SU-DHL-6 (cell line): ENCODE data around the gene CLTB.

Experiments used
- H2AFZ ChIP-seq: fragments of 200-600 bp; sonication (generic); 2 replicates; pipeline ENCODE4 v1.6.1; 2014; ENCODE audit warnings: low read depth, mild to moderate bottlenecking, moderate library complexity, mixed read lengths, antibody characterized with exemption, low read length; ENCODE audit not compliant: severe bottlenecking
- H3F3A ChIP-seq: fragments of 200-600 bp; shearing (Covaris generic); 2 replicates; pipeline ENCODE4 v1.6.0; 2016; ENCODE audit warnings: antibody characterized with exemption, mild to moderate bottlenecking; ENCODE audit not compliant: insufficient read depth
- H3K27ac ChIP-seq: fragments of 200-600 bp; sonication (generic); 2 replicates; pipeline ENCODE4 v1.5.1; 2016; ENCODE audit warnings: low read depth, mild to moderate bottlenecking, low read length, moderate library complexity, mixed read lengths
- H3K27me3 ChIP-seq: fragments of 200-600 bp; sonication (generic), shearing (Covaris generic); 2 replicates; pipeline ENCODE4 v1.6.0; 2014; ENCODE audit warnings: mild to moderate bottlenecking, low read length
- H3K36me3 ChIP-seq: fragments of 200-600 bp; sonication (generic); 2 replicates; pipeline ENCODE4 v1.6.1; 2014; ENCODE audit warnings: mild to moderate bottlenecking, low read length, mixed read lengths
- H3K4me2 ChIP-seq: fragments of 300-600, 200-600 bp; shearing (Covaris generic), sonication (generic); 2 replicates; pipeline ENCODE4 v1.6.0; 2014; ENCODE audit warnings: low read length, low read depth, mild to moderate bottlenecking; ENCODE audit not compliant: poor library complexity, severe bottlenecking
- H3K4me3 ChIP-seq: fragments of 200-600 bp; sonication (generic); 2 replicates; pipeline ENCODE4 v1.5.1; 2014; ENCODE audit warnings: antibody characterized with exemption, low read length, mild to moderate bottlenecking, mixed read lengths; ENCODE audit not compliant: insufficient read depth, poor library complexity, severe bottlenecking
- H3K79me2 ChIP-seq: fragments of 200-600 bp; sonication (generic); 2 replicates; pipeline ENCODE4 v1.6.1; 2014; ENCODE audit warnings: mild to moderate bottlenecking, low read length, moderate library complexity; ENCODE audit not compliant: insufficient read depth
- H3K9ac ChIP-seq: fragments of 200-600 bp; sonication (generic); 2 replicates; pipeline ENCODE4 v1.7.0; 2014; ENCODE audit warnings: mild to moderate bottlenecking, low read length
- H3K9me2 ChIP-seq: fragments of 200-600 bp; sonication (generic); replicated peaks from 2 replicates; pipeline ENCODE4 v1.6.1; 2014; ENCODE audit warnings: low read length; ENCODE audit not compliant: insufficient read depth
- H3K9me3 ChIP-seq: fragments of 200-600 bp; sonication (generic); 2 replicates; pipeline ENCODE4 v1.6.1; 2014; ENCODE audit warnings: low read length, mixed read lengths; ENCODE audit not compliant: insufficient read depth
- H4K20me1 ChIP-seq: fragments of 200-600 bp; sonication (generic); 2 replicates; pipeline ENCODE4 v1.6.1; 2014; ENCODE audit warnings: low read depth, mild to moderate bottlenecking, antibody characterized with exemption, low read length, moderate library complexity, mixed read lengths
- CTCF ChIP-seq: fragments of 200-600 bp; sonication (generic); IDR thresholded peaks from one replicate; pipeline ENCODE4 v1.5.1; 2017; ENCODE audit warnings: antibody characterized with exemption, mild to moderate bottlenecking, low read length, moderate library complexity; ENCODE audit not compliant: insufficient read depth, poor library complexity, severe bottlenecking
- EZH2phosphoT487 ChIP-seq: fragments of 200-600 bp; sonication (generic), shearing (Covaris generic); conservative IDR thresholded peaks from 2 replicates; pipeline ENCODE4 v1.6.1; 2018; ENCODE audit warnings: mild to moderate bottlenecking, antibody characterized with exemption, low read length, moderate library complexity, mixed read lengths

Gene CLTB

DNA sequence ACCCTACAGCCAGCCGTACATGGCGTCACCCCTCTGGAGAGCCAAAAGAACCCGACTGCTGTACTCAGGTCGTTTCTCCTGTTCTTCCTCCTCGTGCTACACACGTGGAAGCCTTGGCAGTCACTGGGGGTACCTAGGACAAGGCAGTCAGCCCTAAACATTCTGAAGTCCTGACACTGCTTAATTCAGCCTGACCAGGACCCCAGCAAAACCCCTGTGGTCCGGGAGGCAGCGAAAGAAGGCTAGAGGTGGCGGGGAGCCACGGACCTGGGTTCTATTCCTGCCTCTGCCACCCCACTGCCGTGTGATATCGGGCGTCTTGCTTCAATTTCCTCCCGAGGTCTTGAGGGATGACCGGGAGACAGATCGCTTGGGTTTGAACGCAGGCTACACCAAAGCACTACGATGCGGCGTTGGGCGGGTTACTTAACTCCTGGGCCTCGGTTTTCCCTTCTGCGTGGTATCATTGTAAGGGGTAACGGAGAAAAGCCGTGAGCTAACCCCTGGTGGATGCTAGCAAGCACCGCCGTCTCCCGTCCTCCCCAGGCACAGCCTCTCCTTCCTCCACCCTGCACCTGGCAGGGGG is 51.5 kb downstream of the CLTB start:
- Histone ChIP-seq H3K36me3 (no peaks in the 10 kb centered on the region), H2AFZ (no peak overlapping the region), H3F3A (peaks cover 8% of the 10 kb centered on the region; the same call in 1 of the 2 replicates), H3K27me3 (no peaks in the 10 kb centered on the region), H3K27ac (no peak overlapping the region), H4K20me1 (no peaks in the 10 kb centered on the region), H3K9me2 (no peaks in the 10 kb centered on the region), H3K4me2 (no peak overlapping the region), H3K9me3 (no peaks in the 10 kb centered on the region), H3K79me2 (peaks cover 15% of the 10 kb centered on the region), H3K9ac (no peak overlapping the region), H3K4me3 (no peak overlapping the region)
- TF ChIP-seq EZH2phosphoT487 (no peak), CTCF (no peak)

GRCh38 chr5:176362233-176362490 is 54.2 kb downstream of the CLTB start:
- peaks cover 13% of the 10 kb centered on the region; the same call in 1 of the 2 replicates for H3F3A ChIP-seq
- peak overlapping the region; percentile 77 for H3K4me2 ChIP-seq
- H3K36me3 ChIP-seq, result no peaks in the 10 kb centered on the region
- peak overlapping the region; percentile 92 for H2AFZ ChIP-seq
- H3K27me3 ChIP-seq, result no peaks in the 10 kb centered on the region
- peak overlapping the region; percentile 80 for H3K4me3 ChIP-seq
- TF ChIP-seq CTCF, result no peak
- peaks cover 32% of the 10 kb centered on the region for H3K79me2 ChIP-seq
- no peaks in the 10 kb centered on the region for H3K9me2 ChIP-seq
- H3K9ac ChIP-seq, result peak overlapping the region; percentile 77
- H4K20me1 ChIP-seq, result no peaks in the 10 kb centered on the region
- H3K9me3 ChIP-seq, result no peaks in the 10 kb centered on the region
- no peak overlapping the region for H3K27ac ChIP-seq

DNA sequence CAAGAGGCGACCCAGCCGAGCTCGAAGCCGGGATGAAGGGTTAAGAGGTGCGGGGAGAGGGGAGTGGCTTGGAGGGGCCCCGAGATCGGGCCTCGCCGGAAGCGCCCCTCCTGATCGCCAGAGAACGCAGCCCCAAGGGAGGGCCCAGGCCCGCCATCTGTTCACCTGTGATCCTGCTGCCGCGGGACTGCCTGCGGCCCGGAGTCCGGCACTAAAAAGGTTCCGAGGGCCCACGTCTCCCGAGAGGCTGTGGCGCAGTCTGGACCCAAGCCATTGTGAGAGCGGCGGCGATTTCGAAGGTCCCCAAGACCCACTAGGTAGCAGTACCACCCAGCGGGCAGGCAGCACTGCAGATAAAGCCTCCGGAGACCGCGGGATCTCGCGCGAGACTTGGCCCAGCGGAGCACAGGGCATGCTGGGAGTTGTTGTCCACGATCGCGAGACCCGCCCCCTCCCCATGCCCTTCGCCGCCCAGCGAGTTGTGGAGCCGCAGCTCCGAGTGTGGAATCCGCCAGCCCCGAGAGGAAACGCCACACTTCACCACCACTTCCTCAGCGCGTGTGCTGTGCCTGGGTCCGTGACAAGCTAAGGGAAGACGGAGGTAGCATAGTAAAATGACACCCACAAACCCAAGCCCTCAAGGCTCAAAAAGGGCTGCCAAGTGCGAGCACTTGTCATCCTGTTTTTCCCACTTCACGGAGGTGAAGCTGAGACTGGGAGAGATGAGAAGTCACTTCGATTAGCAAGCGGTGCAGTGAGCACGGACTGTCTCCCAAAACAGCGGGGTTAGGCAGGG is 54.7 kb downstream of the CLTB start, which contains the start of gene KIAA1191:
TSS of gene KIAA1191 (minus strand) at position 328 of the 796 bp plus-strand sequence. CDS start 2,256 bp downstream, outside the sequence.
- no peaks in the 10 kb centered on the region for H3K9me2 ChIP-seq
- H4K20me1 ChIP-seq, result no peaks in the 10 kb centered on the region
- no peaks in the 10 kb centered on the region for H3K27me3 ChIP-seq
- H3K27ac ChIP-seq, result peak within 1 kb of the TSS; percentile 49; the same call in 1 of the 2 replicates
- peak within 1 kb of the TSS; percentile 92 for H2AFZ ChIP-seq
- no peak for TF ChIP-seq CTCF
- TF ChIP-seq EZH2phosphoT487, result no peak
- H3K9ac ChIP-seq, result peak within 1 kb of the TSS; percentile 77
- H3K4me3 ChIP-seq, result peak within 1 kb of the TSS; percentile 80
- peaks cover 13% of the 10 kb centered on the region; the same call in 1 of the 2 replicates for H3F3A ChIP-seq
- no peaks in the 10 kb centered on the region for H3K36me3 ChIP-seq
- no peaks in the 10 kb centered on the region for H3K9me3 ChIP-seq
- peaks cover 35% of the 10 kb centered on the region for H3K79me2 ChIP-seq
- H3K4me2 ChIP-seq, result peak within 1 kb of the TSS; percentile 77
